Stimulated activated CD8-positive, alpha-beta memory T cell treated with anti-CD3 and anti-CD28 coated beads, Interleukin-15, amount 100 ng/mL, for 1 hour (primary cell): ENCODE results near the gene PLTP.
"Not testable (repeated sequence)": the region's sequence is repeated elsewhere in the genome, so short reads cannot be mapped to it uniquely, and the experiment has no call there.

ENCODE experiments used
- DNase-seq: peaks from one replicate; pipeline ENCODE4 v3.0.0-alpha.2; 2020; ENCODE audit warnings: low read depth

PLTP gene

DNA sequence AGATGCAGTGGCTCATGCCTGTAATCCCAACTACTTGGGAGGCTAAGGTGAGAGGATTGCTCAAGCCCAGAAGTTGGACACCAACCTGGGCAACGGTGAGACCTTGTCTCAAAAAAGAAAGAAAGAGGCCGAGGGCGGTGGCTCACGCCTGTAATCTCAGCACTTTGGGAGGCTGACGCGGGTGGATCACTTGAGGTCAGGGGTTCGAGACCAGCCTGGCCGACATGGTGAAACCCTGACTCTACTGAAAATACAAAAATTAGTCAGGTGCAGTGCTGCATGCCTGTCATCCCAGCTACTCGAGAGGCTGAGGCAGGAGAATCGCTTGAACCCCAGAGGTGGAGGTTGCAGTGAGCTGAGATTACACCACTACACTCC lies 37.9 kb downstream of the PLTP start:
- DNase-seq, result not testable (repeated sequence)

DNA sequence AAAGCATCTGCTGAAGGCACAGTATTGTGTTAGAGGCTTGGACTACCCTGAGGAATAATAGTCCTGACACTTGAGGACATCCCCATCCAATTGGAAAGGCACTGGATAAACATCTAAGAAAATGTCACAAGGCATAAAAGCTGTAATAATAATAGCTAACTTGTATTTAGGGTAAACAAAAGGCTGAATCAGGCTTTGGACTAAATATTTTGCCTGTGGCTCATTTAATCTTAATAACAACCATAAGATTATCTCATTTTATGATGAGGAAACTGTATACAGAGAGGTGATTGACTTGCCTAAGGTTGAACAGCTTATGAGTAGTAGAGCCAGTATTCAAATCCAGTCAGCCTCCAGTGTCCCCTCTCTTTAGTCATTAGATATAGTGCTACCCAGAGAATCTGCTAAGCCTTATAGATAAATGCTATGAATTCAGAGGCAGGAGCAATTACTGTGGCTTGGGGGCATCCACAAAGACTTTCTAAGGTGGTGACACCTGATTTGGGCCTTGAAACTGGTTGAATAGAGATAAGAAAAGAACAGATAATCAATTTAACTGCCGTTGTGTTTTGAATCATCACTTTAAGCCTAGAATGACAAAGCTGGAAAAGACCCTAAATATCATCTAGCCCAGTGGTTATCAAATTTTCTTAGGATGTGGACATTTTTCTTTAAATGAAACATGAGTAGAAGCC lies 38.4 kb downstream of the PLTP start:
- no peak for DNase-seq

- no peak for DNase-seq
Measured at GRCh38 chr20:45872626-45873025, 39.3 kb downstream of the PLTP start.

DNA sequence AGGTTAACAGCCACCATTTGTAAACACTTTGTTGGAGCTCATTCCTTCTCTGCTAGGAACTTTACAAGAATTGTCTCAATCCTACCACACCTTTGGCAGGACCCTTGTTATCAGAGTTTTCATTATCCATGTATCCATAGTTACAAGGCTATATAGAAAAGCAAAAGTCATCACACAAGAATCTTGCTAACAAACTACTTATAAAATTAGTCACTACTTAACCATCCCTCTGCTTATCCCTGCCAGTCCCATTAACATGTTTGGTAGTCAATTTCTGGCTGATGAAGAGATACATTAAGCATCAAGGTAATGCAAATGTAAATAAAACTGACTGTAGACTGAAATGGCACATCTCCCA lies 44.2 kb downstream of the PLTP start:
- no peak for DNase-seq

- DNase-seq, result no peak
Measured at GRCh38 chr20:45867136-45867818, 44.7 kb downstream of the PLTP start.

DNA sequence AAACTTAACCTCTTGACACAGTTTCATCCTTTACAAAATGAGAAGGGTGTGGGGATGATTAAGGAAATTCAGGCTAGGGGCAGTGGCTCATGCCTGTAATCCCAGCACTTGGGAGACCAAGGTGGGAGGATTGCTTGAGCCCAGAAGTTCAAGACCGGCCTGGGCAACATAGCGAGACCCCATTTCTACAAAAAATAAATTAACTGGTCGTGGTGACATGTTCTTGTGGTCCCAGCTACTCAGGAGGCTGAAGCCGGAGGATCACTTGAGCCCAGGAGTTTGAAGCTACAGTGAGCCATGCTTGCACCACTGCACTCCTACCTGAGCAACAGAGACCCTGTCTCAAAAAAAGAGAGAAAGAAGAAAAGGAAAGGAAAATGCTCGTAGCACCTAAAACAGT lies 45.5 kb downstream of the PLTP start:
- no peak for DNase-seq

DNA sequence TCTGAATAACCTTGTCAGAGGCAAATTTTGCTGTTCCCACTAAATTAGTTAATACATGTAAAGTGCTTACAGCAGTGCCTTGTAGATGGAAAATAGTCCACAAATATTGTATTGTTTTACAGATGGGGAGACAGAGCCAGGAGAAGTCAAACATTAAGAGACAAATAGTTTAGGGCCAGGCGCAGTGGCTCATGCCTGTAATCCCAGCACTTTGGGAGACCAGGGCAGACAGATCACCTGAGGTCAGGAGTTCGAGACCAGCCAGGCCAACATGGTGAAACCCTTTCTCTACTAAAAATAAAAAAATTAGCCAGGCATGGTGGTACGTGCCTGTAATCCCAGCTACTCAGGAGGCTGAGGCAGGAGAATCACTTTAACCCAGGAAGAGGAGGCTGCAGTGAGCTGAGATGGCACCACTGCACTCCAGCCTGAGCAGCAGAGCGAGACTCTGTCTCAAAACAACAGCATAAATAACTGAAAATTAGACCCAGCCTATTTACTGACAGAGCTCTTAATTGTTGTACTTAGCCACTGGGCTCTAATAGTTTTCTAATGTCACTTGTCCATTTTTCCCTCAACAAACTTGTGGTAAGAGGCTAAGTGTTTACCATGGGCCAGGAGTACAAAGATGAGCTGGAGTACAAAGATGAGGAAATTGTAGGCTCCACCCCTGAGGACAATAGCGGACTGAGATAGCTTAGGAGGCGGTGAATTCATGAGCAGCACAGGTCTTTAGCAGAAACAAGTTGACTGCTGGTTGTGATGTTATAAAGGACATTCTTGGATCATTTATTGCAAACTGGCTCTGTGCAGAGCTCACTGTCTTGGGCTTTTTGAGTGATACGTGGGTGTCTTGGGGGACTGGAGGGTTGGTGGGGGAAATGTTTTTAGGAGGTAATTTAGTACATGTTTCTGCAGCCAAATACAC lies 48.1 kb downstream of the PLTP start:
- no peak for DNase-seq

DNA sequence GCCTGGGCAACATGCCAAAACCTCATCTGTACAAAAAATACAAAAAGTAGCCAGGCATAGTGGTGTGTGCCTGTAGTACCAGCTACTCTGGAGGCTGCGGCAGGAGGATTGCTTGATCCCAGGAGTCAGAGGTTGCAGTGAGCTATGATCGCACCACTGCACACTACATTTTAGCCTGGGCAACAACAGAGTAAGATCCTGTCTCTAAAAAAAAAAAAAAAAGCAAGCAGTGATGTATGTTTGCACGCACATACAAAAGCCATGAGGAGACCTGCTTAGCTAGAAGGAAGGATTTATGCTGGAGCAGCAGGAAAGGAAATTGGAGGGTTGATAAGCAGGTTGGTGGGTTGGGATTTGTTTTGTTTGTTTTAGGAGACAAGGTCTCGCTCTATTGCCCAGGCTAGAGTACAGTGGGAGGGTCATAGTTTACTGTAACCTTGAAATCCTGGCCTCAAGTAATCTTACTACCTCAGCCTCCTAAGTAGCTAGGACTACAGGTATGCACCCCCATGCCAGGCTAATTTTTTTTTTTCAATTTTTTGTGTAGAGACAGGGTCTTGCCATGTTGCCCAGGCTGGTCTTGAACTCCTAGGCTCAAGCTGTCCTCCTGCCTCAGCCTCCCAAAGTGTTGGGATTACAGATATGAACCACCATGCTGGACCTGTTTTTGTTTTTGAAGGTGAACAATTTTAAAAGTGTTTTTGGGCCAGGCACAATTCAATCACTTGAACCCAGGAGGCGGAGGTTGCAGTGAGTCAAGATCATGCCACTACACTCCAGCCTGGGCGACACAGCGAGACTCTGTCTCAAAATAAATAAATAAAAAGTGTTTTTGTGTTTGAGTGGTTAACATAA lies 50.5 kb downstream of the PLTP start:
- no peak for DNase-seq

DNA sequence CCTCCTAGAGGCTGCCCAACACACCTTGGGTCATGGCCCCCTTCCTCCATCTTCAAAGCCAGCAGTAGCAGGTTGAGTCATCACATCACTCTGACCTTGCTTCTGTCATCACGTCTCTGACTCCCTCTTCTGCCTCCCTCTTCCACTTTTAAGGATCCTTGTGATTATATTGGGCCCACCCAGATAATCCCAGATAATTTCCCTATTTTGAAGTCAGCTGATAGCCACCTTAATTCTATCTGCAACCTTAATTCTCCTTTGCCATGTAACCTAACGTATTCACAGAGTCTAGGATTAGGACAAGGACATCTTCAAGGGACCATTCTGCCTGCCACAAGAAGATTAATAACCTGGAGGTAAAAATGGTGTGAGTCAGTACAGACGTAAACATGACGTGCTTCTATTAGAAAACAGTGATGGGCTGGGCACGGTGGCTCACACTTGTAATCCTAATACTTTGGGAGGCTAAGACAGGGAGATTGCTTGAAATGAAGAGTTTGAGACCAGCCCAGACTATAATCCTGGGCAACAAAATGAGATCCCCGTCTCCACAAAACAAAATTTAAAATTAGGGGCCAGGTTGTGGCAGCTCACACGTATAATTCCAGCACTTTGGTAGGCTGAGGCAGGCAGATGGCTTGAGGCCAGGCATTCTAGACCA lies 51.3 kb downstream of the PLTP start:
- no peak for DNase-seq

GRCh38 chr20:45859916-45860315 lies 52.0 kb downstream of the PLTP start:
- DNase-seq, result no peak

DNA sequence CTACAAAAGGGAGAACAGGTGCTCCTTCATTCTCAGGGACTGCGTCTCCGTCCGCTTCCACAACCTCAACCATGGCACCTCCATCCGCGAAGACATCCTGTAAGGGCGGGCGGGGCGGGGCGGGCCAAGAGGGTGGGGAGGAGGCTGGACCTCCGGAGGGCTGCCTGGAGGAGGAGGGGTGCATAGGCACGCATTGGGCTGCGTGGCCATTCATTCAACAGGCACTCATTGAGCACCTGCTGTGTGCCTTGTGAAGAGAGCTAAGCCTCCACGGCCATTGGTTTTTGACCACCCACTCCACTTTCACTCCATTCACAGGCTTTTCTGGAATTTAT lies 54.1 kb downstream of the PLTP start:
- no peak for DNase-seq

DNA sequence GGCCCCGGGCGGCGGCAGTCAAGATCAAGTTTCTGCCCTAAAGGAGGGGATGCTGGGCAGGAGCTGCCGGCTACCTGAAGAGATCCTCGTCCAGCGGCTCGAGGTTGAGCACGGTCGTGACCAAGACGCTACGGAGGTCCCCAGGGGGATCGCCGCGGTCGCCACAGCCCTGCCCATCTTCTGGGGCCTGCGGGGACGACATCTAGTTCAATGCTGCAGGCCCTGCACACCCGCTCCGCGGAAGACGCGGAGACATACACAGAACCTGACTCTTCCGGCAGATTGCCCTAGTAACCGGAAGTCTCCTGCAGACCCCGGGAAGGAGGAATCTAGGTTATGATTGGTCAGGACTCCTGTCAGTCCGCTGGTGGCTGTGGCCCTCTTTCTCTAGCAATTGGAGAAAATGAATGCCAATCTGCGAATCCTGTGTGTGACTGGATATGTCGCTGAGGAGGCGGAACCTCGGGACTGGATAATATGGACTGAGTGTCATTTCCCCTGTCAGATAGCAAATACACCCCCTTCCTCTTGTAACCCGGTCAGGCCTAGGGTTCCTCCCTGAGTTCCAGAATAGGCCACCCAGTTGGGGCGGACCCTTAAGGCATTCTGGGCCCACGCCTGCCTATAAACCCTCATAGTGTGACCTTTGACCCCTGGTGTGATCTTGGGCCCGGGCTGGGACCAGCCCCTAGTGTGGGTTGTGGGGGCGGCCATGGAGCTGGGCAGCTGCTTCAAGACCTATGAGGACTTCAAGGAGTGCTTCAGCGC lies 54.7 kb downstream of the PLTP start, which contains the start of the genes ACOT8 and ZSWIM3:
Gene ACOT8 (minus strand): TSS at position 279 of the 768 bp plus-strand sequence. CDS start 77 bp downstream, at position 202.
Gene ZSWIM3 (plus strand): TSS at position 501 of the 768 bp plus-strand sequence. CDS start 212 bp downstream, at position 713.
- DNase-seq, result peak; percentile 83

- DNase-seq, result no peak
Measured at GRCh38 chr20:45853484-45853883, 58.5 kb downstream of the PLTP start.

GRCh38 chr20:45852326-45852725 lies 59.6 kb downstream of the PLTP start:
- no peak for DNase-seq

DNA sequence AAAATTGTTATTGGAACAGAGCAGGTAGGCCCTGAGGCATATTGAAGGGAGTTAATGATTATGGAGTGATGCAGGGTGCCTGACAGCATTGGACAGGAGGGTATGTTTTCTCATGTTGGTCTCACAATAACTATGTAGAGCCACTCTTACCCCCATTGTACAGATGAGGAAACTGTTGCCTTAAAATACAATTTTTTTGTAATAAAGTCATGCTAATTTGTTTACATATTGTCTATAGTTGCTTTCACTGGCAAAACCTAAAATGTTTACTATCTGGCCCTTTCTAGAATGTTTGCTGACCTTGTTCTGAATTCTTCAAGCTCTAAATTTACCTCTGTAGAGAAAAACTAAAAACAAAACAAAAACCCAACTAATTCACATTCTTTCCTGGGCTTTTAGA lies 60.5 kb downstream of the PLTP start:
- DNase-seq, result no peak

GRCh38 chr20:45850926-45851325 lies 61.0 kb downstream of the PLTP start:
- DNase-seq, result no peak

DNA sequence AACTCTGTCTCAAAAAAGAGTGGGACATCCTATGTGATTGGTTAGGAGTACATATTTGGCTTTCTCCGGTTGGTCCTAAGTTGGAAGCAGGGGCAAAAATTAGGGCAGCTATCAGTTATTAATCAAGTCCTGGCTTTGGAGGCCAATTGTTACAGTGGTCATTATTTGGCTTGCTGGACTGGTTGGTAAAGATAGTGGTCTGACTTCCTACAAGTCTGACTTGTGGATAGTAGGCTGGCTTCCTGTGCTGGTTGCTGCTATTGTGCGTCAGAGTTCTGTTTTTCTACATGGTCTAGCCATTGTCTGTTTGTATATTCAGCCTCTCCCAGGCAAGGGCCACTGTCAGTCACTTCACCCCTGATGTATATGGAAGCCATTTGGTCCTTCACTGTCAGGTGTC lies 61.7 kb downstream of the PLTP start:
- no peak for DNase-seq

- no peak for DNase-seq
Measured at GRCh38 chr20:45848969-45849582, 62.9 kb downstream of the PLTP start.
